DOHH2 (cell line): ENCODE data around the gene NREP.

Experiments used
- CTCF ChIP-seq: fragments of 200-600 bp; sonication (generic); IDR thresholded peaks from one replicate; pipeline ENCODE4 v1.5.1; 2014; ENCODE audit warnings: antibody characterized with exemption, mild to moderate bottlenecking, low read depth, low read length; ENCODE audit not compliant: poor library complexity, severe bottlenecking
- EZH2phosphoT487 ChIP-seq: fragments of 200-600 bp; sonication (generic); IDR thresholded peaks from 2 replicates; pipeline ENCODE4 v1.6.1; 2017; ENCODE audit warnings: borderline replicate concordance, mild to moderate bottlenecking, antibody characterized with exemption, low read length, moderate library complexity, mixed read lengths

GRCh38 chr5:111781200-111781599, 24.2 kb upstream of the NREP start:
- no peak for TF ChIP-seq CTCF
- TF ChIP-seq EZH2phosphoT487 = no peak
